ENCODE measurements around the gene THUMPD3.

GRCh38 chr3:9430733-9431132, 67.9 kb downstream of the THUMPD3 start:
- TF ChIP-seq CTCF (IDR thresholded peaks at IDR 0.05 in 4 of 5, conservative IDR thresholded peaks at IDR 0.05 in 1 of 5), result no peak
- no peak for TF ChIP-seq POLR2A (IDR thresholded peaks at IDR 0.05)
